Panc1 (cell line): ENCODE data around the gene YBEY. TPM values are rescaled to one million over a fixed set of nuclear protein-coding genes. Genes with fewer than 3 reads are reported as not detected.

Experiments
- ATAC-seq: fragments of 200-7000 bp; cut with Tn5 transposase; 2 replicates; pipeline ENCODE4 v1.9.1; 2020; ENCODE audit warnings: mild to moderate bottlenecking, moderate library complexity
- BruUV-seq: library from RNA; stranded (reverse); fragments of 400-500 nt; replicated peaks from 2 replicates; lab custom pipeline; 2021; lab: Mats Ljungman, UMichigan
- CTCF ChIA-PET: fragments of 300-600 bp; sonication (Branson Sonifier 250); formaldehyde crosslinking; loops from one replicate; lab custom pipeline; 2022; ENCODE audit warnings: antibody characterized with exemption; lab: Charles Lee
- POLR2A ChIA-PET: fragments of 300-600 bp; sonication (Branson Sonifier 250); formaldehyde crosslinking; loops from one replicate; lab custom pipeline; 2022; ENCODE audit warnings: antibody characterized with exemption; lab: Charles Lee
- DNase-seq: peaks from one replicate; pipeline ENCODE4 v3.0.0-alpha.2; 2010; ENCODE audit warnings: low read depth, low spot score
- H3K27ac ChIP-seq: 2 replicates; pipeline ENCODE4 v1.5.1; 2011; ENCODE audit warnings: mild to moderate bottlenecking, low read length, inconsistent platforms
- H3K27me3 ChIP-seq: fragments of 200-500 bp; sonication (Bioruptor generic); 2 replicates; pipeline ENCODE4 v1.6.0; 2014; ENCODE audit warnings: low read length, inconsistent platforms; ENCODE audit not compliant: control insufficient read depth, insufficient read depth
- H3K36me3 ChIP-seq: fragments of 200-500 bp; sonication (Bioruptor generic); 2 replicates; pipeline ENCODE4 v1.5.1; 2014; ENCODE audit warnings: inconsistent platforms, mild to moderate bottlenecking, low read length, moderate library complexity; ENCODE audit not compliant: control insufficient read depth, insufficient read depth
- H3K4me1 ChIP-seq: 2 replicates; pipeline ENCODE4 v1.5.1; 2011; ENCODE audit warnings: inconsistent platforms, mild to moderate bottlenecking, low read length, moderate library complexity; ENCODE audit not compliant: control insufficient read depth, insufficient read depth
- H3K4me3 ChIP-seq, 2 experiments: 2 replicates each; pipeline ENCODE4 v1.5.1; 2011 to 2012; ENCODE audit warnings: low read depth in 2 of 2, low read length in 2 of 2, mild to moderate bottlenecking in 2 of 2, inconsistent platforms in 1 of 2, moderate library complexity in 1 of 2
- H3K9me3 ChIP-seq: fragments of 200-500 bp; sonication (Bioruptor generic); 2 replicates; pipeline ENCODE4 v1.5.1; 2014; ENCODE audit warnings: low read depth, mild to moderate bottlenecking, inconsistent platforms, low read length, moderate library complexity; ENCODE audit not compliant: control insufficient read depth, insufficient read depth
- POLR2AphosphoS5 ChIP-seq: IDR thresholded peaks from 2 replicates; pipeline ENCODE4 v1.6.1; 2012; ENCODE audit warnings: mild to moderate bottlenecking, low read depth, low read length, moderate library complexity
- REST ChIP-seq, 2 experiments: IDR thresholded peaks; 2 replicates each; pipeline ENCODE4 v1.6.1; 2011 to 2012; ENCODE audit warnings: low read depth in 2 of 2, control low read depth in 1 of 2, low read length in 1 of 2, mild to moderate bottlenecking in 1 of 2, moderate library complexity in 1 of 2; ENCODE audit not compliant: insufficient read depth in 1 of 2
- SIN3A ChIP-seq: IDR thresholded peaks from 2 replicates; pipeline ENCODE4 v1.6.1; 2012; ENCODE audit warnings: low read depth, mild to moderate bottlenecking, low read length, moderate library complexity, borderline replicate concordance; ENCODE audit not compliant: insufficient read depth
- TCF7L2 ChIP-seq: IDR thresholded peaks from 2 replicates; pipeline ENCODE4 v1.6.1; 2011; ENCODE audit warnings: mild to moderate bottlenecking, low read depth, low read length, inconsistent platforms
- in situ Hi-C: cut with HindIII; loops from 2 replicates; pipeline ENCODE4 v1.10.0; 2016; ENCODE audit warnings: low sequenced_read_pairs, low pct_unique_long_range_greater_than_20kb
- intact Hi-C: fragments of 100-400 bp; cut with micrococcal nuclease; formaldehyde crosslinking; loops from one replicate; pipeline ENCODE4 v1.10.0; 2022; ENCODE audit not compliant: unreplicated experiment
- total RNA-seq: library from RNA; stranded (reverse); gene quantifications from one replicate; pipeline ENCODE4 v1.2.1, GENCODE V29; 2021; ENCODE audit not compliant: unreplicated experiment
- TF ChIP-seq, protein P1 (sequence below): fragments of 450-650 bp; IDR thresholded peaks from 2 replicates; pipeline ENCODE4 v1.5.1; 2017; ENCODE audit warnings: mild to moderate bottlenecking

The YBEY gene
- total RNA-seq, 1 experiment from 2014 or later, result 10.7 TPM

- in situ Hi-C loops (no loop called here), intact Hi-C loops (no loop called here)
- Histone ChIP-seq H3K4me1 (no peaks in the 10 kb centered on the region), H3K27ac (no peak overlapping the region), H3K4me3 (no peak overlapping the region), H3K27me3 (no peaks in the 10 kb centered on the region), H3K36me3 (peaks cover 13% of the 10 kb centered on the region), H3K9me3 (no peaks in the 10 kb centered on the region)
- no peak for DNase-seq
- CTCF ChIA-PET, result no interaction called here
- no peak for TF ChIP-seq POLR2AphosphoS5
- TF ChIP-seq SIN3A, result no peak
- TF ChIP-seq, protein P1, sequence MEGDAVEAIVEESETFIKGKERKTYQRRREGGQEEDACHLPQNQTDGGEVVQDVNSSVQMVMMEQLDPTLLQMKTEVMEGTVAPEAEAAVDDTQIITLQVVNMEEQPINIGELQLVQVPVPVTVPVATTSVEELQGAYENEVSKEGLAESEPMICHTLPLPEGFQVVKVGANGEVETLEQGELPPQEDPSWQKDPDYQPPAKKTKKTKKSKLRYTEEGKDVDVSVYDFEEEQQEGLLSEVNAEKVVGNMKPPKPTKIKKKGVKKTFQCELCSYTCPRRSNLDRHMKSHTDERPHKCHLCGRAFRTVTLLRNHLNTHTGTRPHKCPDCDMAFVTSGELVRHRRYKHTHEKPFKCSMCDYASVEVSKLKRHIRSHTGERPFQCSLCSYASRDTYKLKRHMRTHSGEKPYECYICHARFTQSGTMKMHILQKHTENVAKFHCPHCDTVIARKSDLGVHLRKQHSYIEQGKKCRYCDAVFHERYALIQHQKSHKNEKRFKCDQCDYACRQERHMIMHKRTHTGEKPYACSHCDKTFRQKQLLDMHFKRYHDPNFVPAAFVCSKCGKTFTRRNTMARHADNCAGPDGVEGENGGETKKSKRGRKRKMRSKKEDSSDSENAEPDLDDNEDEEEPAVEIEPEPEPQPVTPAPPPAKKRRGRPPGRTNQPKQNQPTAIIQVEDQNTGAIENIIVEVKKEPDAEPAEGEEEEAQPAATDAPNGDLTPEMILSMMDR, result no peak
- no peak for TF ChIP-seq REST (IDR thresholded peaks at IDR 0.05; ENCODE audit: insufficient read depth in 1 of 2, low read depth in 2 of 2, low read length in 1 of 2)
- TF ChIP-seq TCF7L2, result no peak
- POLR2A ChIA-PET, result no interaction called here
- ATAC-seq, result no peak
- no TSS peak for BruUV-seq
Measured at GRCh38 chr21:46256501-46256994, 29.6 kb upstream of the YBEY start.

DNA sequence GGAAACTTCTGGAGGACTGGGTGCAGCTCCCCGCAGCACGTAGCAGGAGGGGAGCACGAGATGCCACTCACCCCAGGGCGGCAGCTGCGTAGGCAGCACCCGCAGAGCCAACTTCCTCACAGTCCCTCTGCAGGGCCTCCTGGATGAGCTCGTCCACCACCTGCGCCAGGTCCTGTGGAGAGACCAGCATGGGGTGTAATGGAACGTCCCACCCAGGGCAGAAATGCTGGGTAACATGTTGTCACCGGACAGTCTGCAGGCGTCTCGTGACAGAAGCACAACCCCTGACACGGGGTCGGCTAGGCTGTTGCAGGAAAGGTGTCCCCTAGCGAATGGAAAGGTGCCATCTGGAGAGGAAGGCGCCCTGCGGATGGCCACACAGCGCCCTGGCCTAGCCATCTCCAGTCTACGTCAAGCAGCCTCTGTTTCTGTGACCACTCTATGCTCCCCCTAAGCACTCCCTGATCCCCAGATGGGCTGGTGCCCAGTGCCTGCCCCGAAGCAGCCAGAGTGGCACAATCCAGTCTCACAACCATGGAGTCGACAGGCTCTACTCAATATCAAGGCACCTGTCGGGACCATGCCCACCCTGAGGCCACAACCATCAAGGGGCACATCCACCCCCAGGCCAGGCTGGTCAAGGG lies 22.0 kb upstream of the YBEY start:
- CTCF ChIA-PET, result no interaction called here
- POLR2A ChIA-PET, result no interaction called here
- no peak for DNase-seq
- no peaks in the 10 kb centered on the region for H3K27me3 ChIP-seq
- TF ChIP-seq POLR2AphosphoS5 (no peak), SIN3A (no peak), REST (IDR thresholded peaks at IDR 0.05; ENCODE audit: insufficient read depth in 1 of 2, low read depth in 2 of 2, low read length in 1 of 2) (no peak), TCF7L2 (no peak)
- TF ChIP-seq, protein P1, result no peak
- in situ Hi-C loops (no loop called here), intact Hi-C loops (no loop called here)
- no peak overlapping the region for H3K27ac ChIP-seq
- no peaks in the 10 kb centered on the region for H3K9me3 ChIP-seq
- H3K4me1 ChIP-seq, result peaks cover 5% of the 10 kb centered on the region
- peaks cover 3% of the 10 kb centered on the region for H3K36me3 ChIP-seq
- ATAC-seq, result no peak
- no TSS peak for BruUV-seq
- H3K4me3 ChIP-seq, result no peak overlapping the region
